Chondrocyte (in vitro differentiated cells): ENCODE results near the gene CCDC91. TPM values are rescaled to one million over a fixed set of nuclear protein-coding genes. Genes with fewer than 3 reads are reported as not detected.
"Not testable (repeated sequence)": the region's sequence is repeated elsewhere in the genome, so short reads cannot be mapped to it uniquely, and the experiment has no call there.

Experiments
- DNase-seq: peaks from one replicate; pipeline ENCODE4 v3.0.0; 2021; ENCODE audit warnings: mixed read lengths, low spot score
- H3K27ac Mint-ChIP-seq: one replicate; pipeline ENCODE4 v1.8.0; 2021; ENCODE audit warnings: mild to moderate bottlenecking, moderate library complexity, mixed read lengths; ENCODE audit not compliant: unreplicated experiment
- H3K27me3 Mint-ChIP-seq: 2 replicates; pipeline ENCODE4 v1.8.0; 2021; ENCODE audit warnings: low read depth, mixed read lengths
- H3K36me3 Mint-ChIP-seq: 2 replicates; pipeline ENCODE4 v1.8.0; 2021; ENCODE audit warnings: low read depth, mixed read lengths
- H3K4me1 Mint-ChIP-seq: 2 replicates; pipeline ENCODE4 v1.8.0; 2021; ENCODE audit warnings: low read depth, mild to moderate bottlenecking, mixed read lengths
- H3K4me3 Mint-ChIP-seq: one replicate; pipeline ENCODE4 v1.8.0; 2021; ENCODE audit warnings: mild to moderate bottlenecking, moderate library complexity, mixed read lengths; ENCODE audit not compliant: unreplicated experiment
- H3K9me3 Mint-ChIP-seq: 2 replicates; pipeline ENCODE4 v1.8.0; 2021; ENCODE audit warnings: low read depth, mixed read lengths
- CTCF ChIP-seq: fragments of 200-600 bp; sonication (generic); IDR thresholded peaks from 2 replicates; pipeline ENCODE4 v1.5.0; 2021; ENCODE audit warnings: antibody characterized with exemption, mild to moderate bottlenecking, moderate library complexity
- total RNA-seq: library from RNA; stranded (reverse); gene quantifications from 3 replicates; pipeline ENCODE4 v1.2.1, GENCODE V29; 2021

The CCDC91 gene
- total RNA-seq, 1 donor from 2014 or later, result 17.7 TPM

GRCh38 chr12:28459481-28459880 lies 269.2 kb downstream of the CCDC91 start:
- Mint-ChIP-seq H3K9me3 (no peaks in the 10 kb centered on the region), H3K4me1 (peaks cover 10% of the 10 kb centered on the region), H3K27ac (no peak overlapping the region), H3K27me3 (no peaks in the 10 kb centered on the region), H3K4me3 (no peak overlapping the region), H3K36me3 (no peaks in the 10 kb centered on the region)
- TF ChIP-seq CTCF, result no peak
- DNase-seq, result no peak

- TF ChIP-seq CTCF, result no peak
- no peaks in the 10 kb centered on the region for H3K27me3 Mint-ChIP-seq
- H3K4me3 Mint-ChIP-seq, result no peak overlapping the region
- no peaks in the 10 kb centered on the region for H3K36me3 Mint-ChIP-seq
- no peak for DNase-seq
- H3K27ac Mint-ChIP-seq, result no peak overlapping the region
- H3K4me1 Mint-ChIP-seq, result peaks cover 10% of the 10 kb centered on the region
- peaks cover 2% of the 10 kb centered on the region for H3K9me3 Mint-ChIP-seq
Observed at GRCh38 chr12:28460420-28461130, 270.3 kb downstream of the CCDC91 start.

GRCh38 chr12:28463396-28463795 lies 273.1 kb downstream of the CCDC91 start:
- Mint-ChIP-seq H3K27ac (no peak overlapping the region), H3K27me3 (no peaks in the 10 kb centered on the region), H3K4me3 (no peak overlapping the region), H3K4me1 (peaks cover 4% of the 10 kb centered on the region), H3K36me3 (peaks cover 1% of the 10 kb centered on the region), H3K9me3 (peaks cover 8% of the 10 kb centered on the region)
- no peak for DNase-seq
- no peak for TF ChIP-seq CTCF

GRCh38 chr12:28471762-28472161 lies 281.5 kb downstream of the CCDC91 start:
- not testable (repeated sequence) for H3K27ac Mint-ChIP-seq

GRCh38 chr12:28476206-28476605 lies 285.9 kb downstream of the CCDC91 start:
- not testable (repeated sequence) for H3K4me1 Mint-ChIP-seq, H3K36me3 Mint-ChIP-seq, H3K4me3 Mint-ChIP-seq, H3K27me3 Mint-ChIP-seq, DNase-seq, H3K27ac Mint-ChIP-seq, H3K9me3 Mint-ChIP-seq

More at GRCh38 chr12:28471762-28472161, 281.5 kb downstream of the CCDC91 start:
- DNase-seq, H3K4me3 Mint-ChIP-seq, H3K36me3 Mint-ChIP-seq, H3K9me3 Mint-ChIP-seq, H3K27me3 Mint-ChIP-seq, H3K4me1 Mint-ChIP-seq: not testable (repeated sequence)

GRCh38 chr12:28479097-28479496 lies 288.8 kb downstream of the CCDC91 start:
- not testable (repeated sequence) for H3K27me3 Mint-ChIP-seq, H3K27ac Mint-ChIP-seq, H3K36me3 Mint-ChIP-seq, DNase-seq, H3K4me1 Mint-ChIP-seq, H3K9me3 Mint-ChIP-seq, H3K4me3 Mint-ChIP-seq

GRCh38 chr12:28479683-28480082 lies 289.4 kb downstream of the CCDC91 start:
- H3K27ac Mint-ChIP-seq, result no peak overlapping the region
- peaks cover 6% of the 10 kb centered on the region for H3K9me3 Mint-ChIP-seq
- no peaks in the 10 kb centered on the region for H3K27me3 Mint-ChIP-seq
- TF ChIP-seq CTCF, result no peak
- no peaks in the 10 kb centered on the region for H3K4me1 Mint-ChIP-seq
- peaks cover 5% of the 10 kb centered on the region for H3K36me3 Mint-ChIP-seq
- H3K4me3 Mint-ChIP-seq, result no peak overlapping the region
- no peak for DNase-seq
